Stimulated activated naive CD4-positive, alpha-beta T cell treated with Interleukin-2 at 50 U/mL for 16 hours (primary cell): ENCODE results near the gene IGSF11.
"Not testable (repeated sequence)": the region's sequence is repeated elsewhere in the genome, so short reads cannot be mapped to it uniquely, and the experiment has no call there.

Source experiments
- DNase-seq: peaks from one replicate; lab custom pipeline; 2025; lab: John Stamatoyannopoulos, UW

Gene IGSF11

DNA sequence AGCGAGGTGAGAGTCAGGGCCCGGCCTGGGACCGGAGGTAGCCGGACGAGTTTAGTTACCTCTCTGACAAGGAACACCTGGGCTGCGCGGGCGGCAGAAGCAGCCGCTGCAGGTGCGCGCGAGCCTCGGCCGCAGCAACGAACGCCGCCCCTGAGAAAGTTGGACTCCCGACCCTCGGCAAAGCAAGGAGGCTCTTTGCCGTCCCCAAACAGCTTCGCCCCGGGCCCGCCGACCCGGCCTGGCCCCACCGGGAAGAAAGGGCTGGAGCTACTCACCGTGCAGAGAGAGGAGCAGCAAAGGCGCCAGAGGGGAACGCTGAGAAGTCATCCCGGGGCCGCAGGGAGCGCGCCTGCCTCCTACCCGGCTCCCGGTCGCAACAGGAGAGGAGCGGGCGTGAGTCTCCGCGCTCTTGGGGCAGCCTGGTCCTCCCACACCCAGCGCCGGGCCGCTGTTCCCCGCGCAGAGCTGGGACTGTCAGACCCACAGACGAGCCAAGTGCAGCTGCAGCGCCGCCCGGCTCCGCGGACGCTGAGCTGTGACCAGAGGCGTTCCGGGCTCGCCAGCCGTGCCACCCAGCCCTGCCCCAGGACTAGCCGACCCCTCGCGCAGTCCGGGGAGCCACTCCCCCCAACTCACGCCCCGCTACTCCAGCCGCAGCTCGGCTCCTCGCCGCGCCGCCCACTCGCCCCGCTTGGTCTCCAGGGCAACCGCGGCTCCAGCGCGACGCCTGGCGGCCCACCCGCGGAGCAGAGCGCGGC, at the start of gene IGSF11:
TSS of gene IGSF11 (minus strand) at position 591 of the 758 bp plus-strand sequence. CDS start at position 327, 264 bp downstream.
- peak; percentile 55 for DNase-seq

DNA sequence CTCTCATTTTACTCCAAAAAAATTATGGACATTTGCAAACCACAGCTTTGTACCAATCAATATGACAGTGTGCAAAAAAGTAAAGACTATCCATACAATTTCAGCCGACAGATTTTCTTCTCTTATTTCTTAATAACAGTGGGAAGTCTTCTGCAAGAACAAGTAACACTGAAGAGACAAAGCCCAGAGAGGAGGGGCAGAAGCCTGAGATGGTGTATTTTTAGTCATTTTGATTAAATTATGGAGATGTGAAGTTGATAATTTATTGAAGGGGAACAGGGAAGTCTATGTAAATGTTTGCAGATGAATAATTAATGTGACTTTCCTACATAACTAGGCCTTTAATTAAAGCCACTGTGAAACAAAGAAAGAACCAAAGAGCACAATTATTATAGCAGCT, 45.7 kb upstream of the IGSF11 start:
- no peak for DNase-seq

- no peak for DNase-seq
Measured at GRCh38 chr3:119073258-119074001, 38.8 kb upstream of the IGSF11 start.

DNA sequence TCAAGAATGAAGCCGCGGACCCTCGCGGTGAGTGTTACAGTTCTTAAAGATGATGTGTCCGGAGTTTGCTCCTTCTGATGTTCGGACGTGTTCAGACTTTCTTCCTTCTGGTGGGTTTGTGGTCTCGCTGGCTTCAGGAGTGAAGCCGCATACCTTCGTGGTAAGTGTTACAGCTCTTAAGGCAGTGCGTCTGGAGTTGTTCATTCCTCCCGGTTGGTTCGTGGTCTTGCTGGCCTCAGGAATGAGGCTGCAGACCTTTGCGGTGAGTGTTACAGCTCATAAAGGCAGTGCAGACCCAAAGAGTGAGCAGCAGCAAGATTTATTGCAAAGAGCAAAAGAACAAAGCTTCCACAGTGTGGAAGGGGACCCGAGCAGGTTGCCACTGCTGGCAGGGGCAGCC, 37.8 kb upstream of the IGSF11 start:
- not testable (repeated sequence) for DNase-seq

DNA sequence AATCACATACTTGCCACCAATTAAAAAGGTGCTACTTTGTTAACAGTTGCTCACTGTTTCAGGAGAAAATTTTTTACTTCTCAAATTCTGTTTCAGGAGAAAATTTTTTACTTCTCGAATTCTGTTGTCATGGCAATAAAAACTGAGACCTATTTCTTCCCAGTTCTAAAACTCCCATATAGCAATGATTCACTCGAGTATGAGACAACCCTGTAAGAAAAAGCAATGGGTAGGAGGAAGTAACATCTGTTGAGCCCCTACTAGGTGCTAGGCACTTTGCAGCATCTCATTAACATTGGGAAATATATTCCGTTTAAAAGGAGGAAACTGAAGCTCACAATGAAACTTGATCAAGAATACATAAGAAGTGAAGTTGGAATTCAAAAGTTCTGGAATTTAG, 35.1 kb upstream of the IGSF11 start:
- no peak for DNase-seq

- DNase-seq, result no peak
Measured at GRCh38 chr3:119063471-119063870, 28.8 kb upstream of the IGSF11 start.

DNA sequence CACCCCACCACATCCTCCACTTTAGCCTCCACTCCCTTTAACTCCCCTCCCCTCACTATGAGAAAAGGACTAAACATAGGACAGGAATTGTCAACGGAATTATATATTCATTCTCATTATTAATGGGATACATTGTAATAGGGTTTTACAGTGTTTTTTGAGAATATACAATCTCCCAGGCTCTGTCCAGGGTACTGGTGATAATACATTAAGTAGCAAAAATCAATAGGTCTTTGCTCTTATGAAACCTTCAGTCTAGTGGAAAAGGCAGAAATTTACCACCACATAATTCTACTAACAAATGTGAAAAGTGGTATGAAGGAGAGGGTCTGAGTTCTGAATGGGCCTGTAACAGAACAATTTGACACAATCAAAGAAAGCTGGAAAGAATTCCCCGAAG, 28.2 kb upstream of the IGSF11 start:
- no peak for DNase-seq

DNA sequence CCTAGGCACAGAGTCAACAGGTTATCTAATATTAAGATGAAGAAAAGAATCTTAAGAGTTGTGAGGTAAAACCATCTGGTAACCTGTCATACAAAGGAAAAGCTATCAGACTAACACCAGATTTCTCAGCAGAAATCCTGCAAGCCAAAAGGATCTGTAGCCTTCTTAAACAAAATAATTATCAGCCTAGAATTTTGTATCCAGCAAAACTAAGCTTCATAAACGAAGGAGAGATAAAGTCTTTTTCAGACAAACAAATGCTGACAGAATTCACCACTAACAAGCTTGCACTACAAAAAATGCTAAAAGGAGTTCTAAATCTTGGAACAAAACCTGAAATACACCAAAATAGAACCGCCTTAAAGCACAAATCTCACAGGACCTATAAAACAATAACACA, 9.9 kb upstream of the IGSF11 start:
- DNase-seq, result no peak

DNA sequence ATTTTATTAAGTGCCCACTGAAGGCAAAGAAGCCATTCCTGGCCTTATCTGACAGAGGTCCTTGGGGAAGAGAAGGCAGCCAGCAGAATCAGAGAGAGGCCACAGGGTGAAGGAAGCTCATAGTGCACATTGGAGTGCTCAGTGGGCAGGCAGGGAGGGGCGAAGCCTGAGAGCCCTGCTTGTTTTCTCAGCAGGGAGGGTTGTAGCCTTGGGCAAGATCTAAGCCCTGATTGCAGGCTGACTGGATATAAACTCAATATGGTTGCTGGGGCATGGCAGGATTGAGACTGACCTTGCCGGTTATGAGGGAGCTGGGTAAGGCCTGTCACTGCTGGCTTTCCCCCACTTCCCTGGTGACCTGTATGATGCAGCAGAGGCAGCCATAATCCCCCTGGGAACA, 7.5 kb upstream of the IGSF11 start:
- DNase-seq, result no peak

GRCh38 chr3:119035014-119035346, 334 bp upstream of the IGSF11 start:
- no peak for DNase-seq

DNA sequence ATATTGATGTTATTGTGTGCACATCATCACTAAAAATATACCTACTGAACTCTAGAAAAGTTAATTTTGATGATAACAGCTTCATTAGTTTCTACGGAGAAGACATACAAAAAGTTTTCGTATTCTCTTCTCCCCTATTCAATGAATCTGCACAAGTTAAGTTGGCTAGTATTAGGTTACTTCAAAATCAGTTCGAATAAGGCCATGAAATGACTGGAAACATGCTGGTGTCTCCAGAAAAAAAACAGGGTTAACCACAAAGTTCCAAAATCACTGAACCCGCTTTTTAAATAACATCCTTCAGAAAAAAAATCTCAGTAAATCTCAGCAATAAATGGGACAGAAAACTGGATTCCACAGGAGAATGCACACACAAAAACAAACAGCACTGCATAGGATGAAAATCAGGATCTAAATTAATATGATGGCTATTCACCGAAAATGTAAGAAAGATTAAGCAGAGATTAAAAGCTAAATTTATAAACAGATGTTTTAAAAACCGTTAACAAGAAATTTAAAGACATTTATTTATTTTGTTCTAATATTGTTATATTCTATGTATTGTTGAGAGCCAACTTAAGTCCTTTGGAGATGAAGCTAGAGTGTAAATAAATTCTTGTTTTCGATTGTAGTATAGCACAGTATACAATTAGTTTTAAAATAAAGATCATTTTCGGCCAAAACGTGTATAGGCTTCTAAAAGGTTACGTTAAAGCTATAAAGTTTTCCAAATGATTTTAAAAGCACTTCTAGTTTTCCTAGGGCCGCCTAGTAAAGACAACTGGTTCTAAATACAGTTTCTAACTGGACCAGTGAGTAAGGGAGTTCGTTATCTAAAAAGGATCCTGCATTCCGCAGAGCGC, 1.0 kb downstream of the IGSF11 start:
- no peak for DNase-seq

DNA sequence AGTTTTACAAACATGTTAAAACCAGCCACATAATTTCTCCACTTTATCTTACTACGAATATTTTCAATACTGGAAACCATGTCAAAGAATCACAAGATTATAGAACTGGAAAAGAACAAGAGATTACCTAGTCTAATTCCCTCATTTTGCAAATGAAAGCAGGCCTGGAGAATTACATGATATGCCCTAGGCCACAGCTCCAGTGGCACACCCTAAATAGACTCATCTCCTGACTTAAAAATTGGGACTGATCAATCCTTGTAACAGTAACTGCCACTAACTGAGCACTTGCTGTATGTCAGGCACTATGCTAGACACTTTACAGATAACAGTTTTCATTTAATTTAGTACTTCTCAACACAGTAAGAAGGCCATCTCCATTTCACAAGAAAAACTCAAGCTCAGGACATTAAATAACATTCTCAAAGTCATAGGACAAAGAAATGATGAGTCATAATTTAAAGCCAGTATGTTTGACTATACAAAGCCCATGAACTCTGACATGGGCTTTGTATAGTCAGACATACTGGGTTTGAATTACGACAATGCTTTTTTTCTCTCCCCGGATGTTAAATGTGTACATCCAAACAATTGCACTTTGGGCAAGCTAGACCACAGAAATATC, 9.4 kb downstream of the IGSF11 start:
- DNase-seq, result no peak

DNA sequence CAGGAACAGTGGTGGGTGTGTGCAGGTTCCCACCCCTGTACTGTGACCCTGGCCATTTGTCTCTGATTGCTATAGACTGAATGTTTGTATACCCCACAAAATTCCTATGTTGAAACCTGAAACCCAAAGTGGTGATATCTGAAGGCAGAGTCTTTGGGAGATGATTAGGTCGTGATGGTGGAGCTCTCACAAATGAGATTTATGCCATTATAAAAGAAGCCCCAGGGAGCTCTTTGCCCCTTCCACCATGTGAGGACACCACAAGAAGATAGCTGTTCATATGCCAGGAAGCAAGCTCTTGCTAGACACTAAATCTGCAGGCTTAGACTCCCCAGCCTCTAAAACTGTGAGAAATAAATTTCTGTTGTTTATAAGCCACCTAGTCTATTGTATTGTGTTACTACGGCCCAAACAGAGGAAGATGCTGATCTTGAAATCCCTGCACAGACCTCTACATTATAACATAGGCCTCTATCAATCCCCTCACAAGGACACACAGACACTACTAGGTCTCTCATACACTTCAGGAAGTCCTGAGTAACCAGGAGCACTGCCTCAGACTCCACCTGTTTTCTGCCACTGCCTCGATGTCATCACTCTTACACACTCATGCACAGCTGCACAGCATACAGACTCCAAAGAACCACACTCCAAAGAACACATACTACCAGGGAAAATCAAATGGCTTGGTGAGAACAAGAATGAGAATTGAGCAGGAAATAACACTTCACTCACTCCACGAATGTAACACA, 14.7 kb downstream of the IGSF11 start:
- DNase-seq, result no peak

DNA sequence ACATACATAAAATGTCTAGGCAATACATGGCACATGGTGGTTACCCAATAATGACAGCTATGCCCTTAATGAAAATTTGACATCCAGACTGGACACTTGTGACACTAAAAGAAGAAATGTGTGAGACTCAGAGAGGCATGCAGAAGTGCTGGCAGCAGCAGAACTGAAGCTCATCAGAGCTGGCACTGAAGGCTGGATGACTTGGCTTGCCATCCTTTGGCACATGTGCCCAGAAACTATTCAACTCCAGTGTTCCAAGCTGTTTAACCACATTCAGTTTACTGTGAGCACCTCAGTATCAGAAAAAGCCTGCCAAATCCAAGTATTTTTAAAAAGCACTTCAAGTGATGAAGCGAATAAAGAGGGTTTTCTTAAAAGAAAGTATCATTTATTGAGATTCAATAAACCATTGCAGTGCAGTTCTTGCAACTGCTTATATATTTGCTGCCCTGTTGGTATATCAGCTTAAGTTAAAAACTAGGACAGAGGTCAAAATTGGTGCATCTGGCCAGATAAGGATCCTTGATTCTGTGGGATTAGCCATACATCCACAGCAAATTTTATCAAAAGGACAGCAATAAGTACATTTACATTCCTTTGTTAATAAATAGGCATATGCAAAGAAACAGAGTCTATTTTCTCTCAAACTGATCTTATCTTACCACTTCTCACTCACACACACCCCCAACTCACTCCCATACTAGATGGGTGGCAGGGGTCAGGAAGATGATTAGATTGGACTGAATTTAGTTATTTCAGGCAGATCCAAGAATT, 15.8 kb downstream of the IGSF11 start:
- no peak for DNase-seq

DNA sequence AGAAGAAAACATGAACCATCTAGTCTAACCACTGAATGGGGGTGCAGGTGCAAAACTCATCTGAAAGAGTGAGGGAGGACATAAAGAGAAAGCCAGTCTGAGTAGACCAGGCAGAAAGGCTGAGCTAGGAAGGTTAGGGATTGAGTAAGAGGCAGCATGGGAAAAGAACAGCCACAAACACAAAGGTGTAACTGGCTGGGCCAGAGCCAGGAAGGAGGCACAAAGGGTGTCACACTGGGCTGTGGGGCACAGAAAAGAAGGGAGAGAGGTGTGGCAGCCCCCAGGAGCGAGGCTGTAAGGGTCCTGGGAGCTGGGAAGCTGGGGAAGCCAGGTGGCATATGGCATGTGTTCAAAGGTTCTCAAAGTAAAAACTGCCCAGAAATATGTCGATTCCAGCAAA, 18.7 kb downstream of the IGSF11 start:
- no peak for DNase-seq

DNA sequence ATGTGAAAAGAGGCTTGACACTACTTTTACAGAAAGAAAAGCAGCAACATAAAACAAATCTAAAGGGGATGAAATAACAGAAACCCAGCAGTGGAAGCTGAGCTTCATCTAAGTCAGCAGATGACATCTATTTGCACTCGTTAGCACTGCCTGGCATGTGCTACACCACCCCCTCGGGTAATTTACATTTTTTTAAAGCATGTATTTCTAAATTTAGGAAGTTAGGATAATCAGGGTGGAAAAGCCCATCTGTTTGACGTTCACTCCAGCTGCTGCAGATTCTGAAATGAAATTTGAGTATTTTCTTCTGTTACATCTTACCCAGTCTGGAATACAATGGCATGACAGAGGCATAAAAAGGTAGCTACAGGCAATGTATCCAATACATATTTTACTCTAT, 20.7 kb downstream of the IGSF11 start:
- DNase-seq, result no peak

- DNase-seq, result no peak
Measured at GRCh38 chr3:119011528-119011927, 23.1 kb downstream of the IGSF11 start.

GRCh38 chr3:118997190-118997589, 37.5 kb downstream of the IGSF11 start:
- no peak for DNase-seq

- DNase-seq, result no peak
Measured at GRCh38 chr3:118991775-118992174, 42.9 kb downstream of the IGSF11 start.

GRCh38 chr3:118990823-118991560, 43.7 kb downstream of the IGSF11 start:
- no peak for DNase-seq
